Type B pancreatic cell (in vitro differentiated cells): ENCODE measurements around the gene GLOD5. TPM values are rescaled to one million over a fixed set of nuclear protein-coding genes. Genes with fewer than 3 reads are reported as not detected.
"Not testable (repeated sequence)": the region's sequence is repeated elsewhere in the genome, so short reads cannot be mapped to it uniquely, and the experiment has no call there.

Experiments
- DNase-seq: peaks from one replicate; pipeline ENCODE4 v3.0.0; 2021; ENCODE audit warnings: mixed read lengths; ENCODE audit not compliant: unreplicated experiment; ENCODE audit errors: extremely low spot score
- H3K27ac Mint-ChIP-seq: 2 replicates; pipeline ENCODE4 v1.8.0; 2021; ENCODE audit warnings: mild to moderate bottlenecking, mixed read lengths
- H3K27me3 Mint-ChIP-seq: 2 replicates; pipeline ENCODE4 v1.8.0; 2021; ENCODE audit warnings: mixed read lengths
- H3K36me3 Mint-ChIP-seq: 2 replicates; pipeline ENCODE4 v1.8.0; 2021; ENCODE audit warnings: mixed read lengths
- H3K4me1 Mint-ChIP-seq: one replicate; pipeline ENCODE4 v1.8.0; 2021; ENCODE audit warnings: mixed read lengths; ENCODE audit not compliant: unreplicated experiment
- H3K4me3 Mint-ChIP-seq: 2 replicates; pipeline ENCODE4 v1.8.0; 2021; ENCODE audit warnings: mild to moderate bottlenecking, mixed read lengths
- H3K9me3 Mint-ChIP-seq: 2 replicates; pipeline ENCODE4 v1.8.0; 2021; ENCODE audit warnings: mixed read lengths
- CTCF ChIP-seq: fragments of 200-600 bp; sonication (generic); conservative IDR thresholded peaks from 2 replicates; pipeline ENCODE4 v1.5.0; 2021; ENCODE audit warnings: antibody characterized with exemption, mild to moderate bottlenecking
- total RNA-seq: library from RNA; stranded (reverse); gene quantifications from 2 replicates; pipeline ENCODE4 v1.2.1, GENCODE V29; 2021; ENCODE audit warnings: low replicate concordance

Gene GLOD5
- total RNA-seq, 1 donor from 2014 or later = not detected

- no peaks in the 10 kb centered on the region for H3K9me3 Mint-ChIP-seq
Observed at GRCh38 chrX:48818098-48818497, 56.6 kb downstream of the GLOD5 start.

GRCh38 chrX:48818866-48819265 lies 57.3 kb downstream of the GLOD5 start:
- no peak for TF ChIP-seq CTCF
- no peak for DNase-seq
- Mint-ChIP-seq H3K9me3 (no peaks in the 10 kb centered on the region), H3K36me3 (peaks cover 3% of the 10 kb centered on the region), H3K4me3 (no peak overlapping the region), H3K27me3 (no peaks in the 10 kb centered on the region), H3K4me1 (no peaks in the 10 kb centered on the region), H3K27ac (no peak overlapping the region)

More at GRCh38 chrX:48818098-48818497, 56.6 kb downstream of the GLOD5 start:
- no peaks in the 10 kb centered on the region for H3K4me1 Mint-ChIP-seq
- H3K4me3 Mint-ChIP-seq = no peak overlapping the region
- H3K36me3 Mint-ChIP-seq = peaks cover 3% of the 10 kb centered on the region
- no peak overlapping the region for H3K27ac Mint-ChIP-seq
- DNase-seq = no peak
- no peak for TF ChIP-seq CTCF
- no peaks in the 10 kb centered on the region for H3K27me3 Mint-ChIP-seq

- H3K4me1 Mint-ChIP-seq, H3K27ac Mint-ChIP-seq, H3K36me3 Mint-ChIP-seq, H3K4me3 Mint-ChIP-seq, H3K9me3 Mint-ChIP-seq, DNase-seq, H3K27me3 Mint-ChIP-seq: not testable (repeated sequence)
Observed at GRCh38 chrX:48819394-48819793, 57.8 kb downstream of the GLOD5 start.

- Mint-ChIP-seq H3K9me3 (no peaks in the 10 kb centered on the region), H3K36me3 (peaks cover 17% of the 10 kb centered on the region), H3K27ac (no peak overlapping the region), H3K4me3 (no peak overlapping the region), H3K4me1 (no peaks in the 10 kb centered on the region), H3K27me3 (peaks cover 4% of the 10 kb centered on the region)
- DNase-seq = no peak
- no peak for TF ChIP-seq CTCF
Observed at GRCh38 chrX:48823053-48823452, 61.5 kb downstream of the GLOD5 start.

Other genes starting within 250 kb of the GLOD5 start
- gene EBP, start 239.9 kb upstream of the GLOD5 start, total RNA-seq = 79.8 and 95.9 TPM in 2 replicates
- gene TBC1D25, start 222.0 kb upstream of the GLOD5 start, total RNA-seq = 10.6 and 12.8 TPM in 2 replicates
- gene RBM3, start 187.3 kb upstream of the GLOD5 start, total RNA-seq = 131 and 178 TPM in 2 replicates
- 80.2 and 96.1 TPM in 2 replicates for gene WDR13, start 164.3 kb upstream of the GLOD5 start, total RNA-seq
- gene WAS, start 77.9 kb upstream of the GLOD5 start, total RNA-seq = 0.62 and 0.82 TPM in 2 replicates
- 6.4 and 11.5 TPM in 2 replicates for gene SUV39H1, start 65.0 kb upstream of the GLOD5 start, total RNA-seq
- not detected in 2 replicates for gene GATA1, start 24.8 kb downstream of the GLOD5 start, total RNA-seq
- gene HDAC6, start 40.3 kb downstream of the GLOD5 start, total RNA-seq = 104 and 151 TPM in 2 replicates
- 0.51 TPM in 1 of 2 replicates, not detected in the other for gene ERAS, start 64.8 kb downstream of the GLOD5 start, total RNA-seq
- 109 and 246 TPM in 2 replicates for gene PCSK1N, start 73.9 kb downstream of the GLOD5 start, total RNA-seq
- 64.4 and 77.4 TPM in 2 replicates for gene TIMM17B, start 136.0 kb downstream of the GLOD5 start, total RNA-seq
- 58.6 and 77.9 TPM in 2 replicates for gene PQBP1, start 136.2 kb downstream of the GLOD5 start, total RNA-seq
- gene SLC35A2, start 149.9 kb downstream of the GLOD5 start, total RNA-seq = 33.3 and 79.0 TPM in 2 replicates
- gene PIM2, start 157.3 kb downstream of the GLOD5 start, total RNA-seq = 9.3 and 11.5 TPM in 2 replicates
- gene OTUD5, start 195.9 kb downstream of the GLOD5 start, total RNA-seq = 49.5 and 53.1 TPM in 2 replicates
- gene KCND1, start 210.1 kb downstream of the GLOD5 start, total RNA-seq = 3.0 and 3.8 TPM in 2 replicates
- gene GRIPAP1, start 240.5 kb downstream of the GLOD5 start, total RNA-seq = 43.3 and 54.7 TPM in 2 replicates